Measurements from ENCODE around the gene FLT4.

The FLT4 gene

DNA sequence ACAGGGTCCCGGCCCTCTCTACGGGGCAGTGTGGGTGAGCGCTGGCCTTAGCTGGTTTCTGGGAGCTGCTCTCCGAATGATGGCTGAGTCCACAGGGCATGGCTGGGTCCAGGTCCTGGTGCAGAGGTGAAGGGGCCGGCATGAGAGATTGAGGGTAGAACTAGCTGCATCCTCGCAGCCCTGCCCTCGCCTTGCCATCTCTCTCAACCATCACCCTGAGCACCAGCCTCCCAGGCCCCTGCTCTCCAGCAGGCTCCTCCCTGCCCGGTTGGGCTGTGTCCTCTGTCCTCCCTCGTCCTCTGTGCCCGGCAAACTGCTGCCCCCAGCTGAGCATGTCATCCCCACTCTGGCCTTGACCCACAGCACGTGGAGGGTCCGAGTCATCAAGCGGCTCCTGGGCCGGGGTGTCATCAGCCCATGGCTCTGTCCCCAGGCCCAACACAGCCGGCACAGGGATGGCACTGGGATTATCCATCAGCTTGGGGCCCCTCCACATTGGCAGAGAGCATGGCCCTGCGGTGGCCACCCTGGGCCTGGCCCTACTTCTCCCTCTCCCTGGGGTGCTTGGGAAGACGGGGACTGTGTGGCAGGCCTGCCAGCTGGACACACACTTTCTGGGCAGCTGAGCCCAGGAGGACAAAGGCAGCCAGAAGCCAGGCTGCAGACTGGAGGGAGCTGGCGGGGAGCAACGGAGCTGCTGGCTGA is 8.4 kb downstream of the FLT4 start:
- no peak for DNase-seq

DNA sequence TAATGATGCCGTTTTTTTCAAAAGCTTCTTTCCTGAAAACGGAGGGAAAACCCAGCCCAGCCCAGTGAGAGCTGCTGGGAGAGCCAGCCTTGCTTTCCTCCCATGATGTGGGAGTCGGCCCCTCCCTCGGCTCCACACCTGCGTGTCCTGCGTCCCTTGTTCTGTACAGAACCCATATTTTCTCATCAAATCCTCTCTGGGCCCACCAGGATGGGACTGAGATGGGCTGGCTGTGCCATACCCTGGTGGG is 8.9 kb downstream of the FLT4 start:
- DNase-seq: no peak

DNA sequence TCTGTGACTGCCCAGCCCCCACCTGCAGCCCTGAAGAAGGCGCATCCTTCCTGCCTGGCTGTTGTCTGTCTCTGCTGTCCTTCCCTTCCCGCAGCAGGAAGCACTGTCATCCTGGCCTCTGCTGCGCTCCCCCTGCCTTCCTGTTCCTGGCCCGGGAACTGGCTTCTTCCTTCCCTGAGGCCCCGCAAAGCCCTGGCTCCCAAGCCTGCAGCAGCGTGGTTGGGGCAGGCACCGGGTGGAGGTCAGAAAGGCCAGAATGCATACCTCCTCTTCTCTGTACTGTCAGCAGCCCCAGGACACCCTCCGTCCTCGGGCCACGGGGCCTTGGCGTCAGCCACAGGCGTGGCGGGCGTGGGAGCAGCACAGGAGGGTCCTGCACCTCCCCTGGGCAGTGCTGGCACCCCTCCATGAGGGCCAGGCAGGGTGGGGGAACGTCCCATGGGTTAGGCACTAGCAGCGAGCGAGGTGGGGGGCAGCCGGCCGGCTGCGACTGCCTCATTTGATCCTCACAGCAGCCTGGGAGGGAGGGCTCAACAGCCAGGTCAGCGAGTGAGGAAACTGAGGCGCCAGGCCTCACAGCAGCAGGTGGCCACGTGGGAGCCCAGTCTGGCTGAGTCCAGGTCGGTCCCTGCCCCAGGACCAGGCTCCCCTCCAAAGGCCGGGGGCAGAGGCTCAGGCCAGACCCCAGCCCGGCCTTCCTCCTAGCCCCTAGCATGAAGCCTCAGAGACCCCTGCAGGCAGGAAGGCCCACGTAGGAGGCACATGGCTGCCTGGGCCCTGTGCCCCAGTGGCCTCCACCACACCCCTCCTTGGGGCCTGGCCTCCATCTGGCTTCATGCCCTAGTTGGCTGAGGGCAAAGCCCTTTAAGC is 9.4 kb downstream of the FLT4 start:
- DNase-seq: no peak

DNA sequence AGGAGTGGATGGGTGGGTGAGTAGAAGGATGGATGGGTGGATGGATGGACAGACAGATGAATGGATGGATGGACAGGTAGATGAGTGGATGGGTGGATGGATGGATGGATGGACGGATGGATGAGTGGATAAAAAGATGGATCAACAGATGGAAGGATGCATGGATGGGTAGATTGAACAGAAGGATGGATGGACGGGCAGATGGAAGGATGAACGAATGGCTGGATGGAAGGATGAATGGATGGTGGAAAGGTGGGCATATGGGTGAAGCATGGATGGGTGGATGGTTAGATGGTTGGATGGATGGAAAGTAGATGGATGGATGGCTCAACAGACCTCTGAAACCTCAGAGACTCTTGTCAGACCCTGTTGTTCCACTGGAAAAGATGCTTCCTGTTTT is 10.1 kb downstream of the FLT4 start:
- no peak for DNase-seq

DNA sequence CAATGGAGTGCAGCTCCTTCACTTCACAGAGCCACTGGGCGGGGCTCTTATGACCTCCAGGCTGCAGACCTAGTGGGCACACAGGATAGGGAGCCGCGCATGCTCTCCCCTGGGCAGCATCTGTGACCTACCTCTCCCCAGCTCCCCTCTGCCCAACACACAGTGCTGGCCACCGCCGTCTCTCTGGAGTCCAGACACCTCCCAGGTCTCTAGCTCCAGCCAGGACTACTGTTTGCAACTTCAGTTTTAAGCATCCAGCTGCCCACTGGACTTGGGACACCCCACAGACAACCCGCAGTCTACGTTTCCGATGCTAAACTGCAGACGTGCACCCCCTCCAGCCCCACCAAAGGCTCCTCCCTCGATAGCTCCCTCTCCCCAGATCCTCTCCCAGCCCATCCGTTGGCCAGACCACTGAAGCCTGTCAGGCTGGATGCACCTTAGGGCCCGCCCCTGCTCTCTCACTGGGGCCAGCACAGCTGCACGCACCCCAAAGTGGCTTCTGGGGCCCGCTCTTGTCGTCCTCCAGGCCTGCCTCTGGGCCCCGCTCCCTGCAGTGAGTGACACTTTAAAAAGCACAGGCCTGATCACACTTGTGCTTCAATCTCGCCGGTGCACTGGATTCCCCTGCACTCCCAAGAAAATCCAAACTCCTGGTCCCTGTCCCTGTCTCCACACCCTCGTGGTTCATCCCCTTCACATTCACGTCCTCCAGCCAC is 11.3 kb downstream of the FLT4 start:
- DNase-seq: no peak

GRCh38 chr5:180636403-180637075 is 12.9 kb downstream of the FLT4 start:
- DNase-seq: no peak

DNA sequence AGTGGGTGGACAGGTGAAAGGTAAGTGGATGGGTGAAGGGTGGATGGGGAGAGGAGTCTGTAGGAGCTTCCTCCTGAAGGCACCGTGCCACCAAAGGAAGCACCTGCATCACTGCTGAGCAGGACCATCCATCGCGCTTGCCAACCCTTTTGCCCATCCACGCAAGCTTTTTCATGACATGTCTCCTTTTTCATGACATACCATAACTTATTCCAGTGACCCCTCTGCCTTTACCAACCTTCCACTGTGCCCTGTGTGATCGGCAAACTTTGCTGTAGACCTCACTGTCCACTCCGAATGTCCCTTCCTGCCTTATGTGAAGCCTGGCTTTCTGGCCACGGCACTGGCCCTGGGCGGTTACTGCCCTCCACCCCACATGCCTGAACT is 13.4 kb downstream of the FLT4 start:
- no peak for DNase-seq

- no peak for DNase-seq
Observed at GRCh38 chr5:180633283-180634177, 15.9 kb downstream of the FLT4 start.

- DNase-seq: no peak
Observed at GRCh38 chr5:180632768-180633167, 16.6 kb downstream of the FLT4 start.

DNA sequence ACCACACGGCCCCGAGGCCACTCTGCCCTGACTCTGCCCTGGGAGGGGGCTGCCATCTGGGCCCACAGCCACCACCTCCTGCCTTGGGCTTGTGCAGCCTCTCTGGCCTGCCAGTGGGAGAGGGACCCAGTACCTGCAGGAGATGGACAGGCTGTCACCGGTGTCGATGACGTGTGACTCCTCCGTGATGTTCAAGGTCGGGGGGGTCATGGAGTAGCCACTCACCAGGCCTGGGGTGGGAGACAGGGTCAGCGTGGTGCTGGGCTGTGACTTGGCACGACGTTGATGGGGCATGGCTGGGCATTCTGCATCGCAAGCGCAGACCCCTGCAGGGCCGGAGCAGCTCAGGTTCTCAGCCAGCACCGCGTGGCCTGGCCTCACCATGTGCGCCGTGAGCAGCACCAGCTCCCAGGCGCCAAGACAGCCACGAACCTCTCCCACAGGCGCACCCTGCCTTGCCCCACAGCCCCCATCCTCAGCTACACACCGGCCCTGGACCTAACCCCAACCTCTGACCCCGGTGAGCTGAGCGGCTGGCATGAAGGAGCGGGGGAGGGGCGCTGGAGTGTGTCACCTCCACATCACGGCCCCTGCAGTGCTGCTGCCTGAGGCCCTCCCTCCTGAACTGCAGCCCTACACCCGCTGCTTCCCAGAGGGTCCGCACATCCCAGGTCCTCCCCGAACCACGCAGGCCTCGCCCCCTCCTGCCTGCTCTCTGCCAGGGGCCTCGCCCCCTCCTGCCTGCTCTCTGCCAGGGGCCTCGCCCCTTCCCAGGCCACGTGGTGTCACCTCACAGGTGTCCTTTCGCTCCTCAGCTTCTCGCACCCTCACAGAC is 17.6 kb downstream of the FLT4 start:
- no peak for DNase-seq

- DNase-seq: no peak
Observed at GRCh38 chr5:180630426-180630825, 19.0 kb downstream of the FLT4 start.

- DNase-seq: no peak
Observed at GRCh38 chr5:180629831-180630382, 19.5 kb downstream of the FLT4 start.

- no peak for DNase-seq
Observed at GRCh38 chr5:180628827-180629750, 20.3 kb downstream of the FLT4 start.

DNA sequence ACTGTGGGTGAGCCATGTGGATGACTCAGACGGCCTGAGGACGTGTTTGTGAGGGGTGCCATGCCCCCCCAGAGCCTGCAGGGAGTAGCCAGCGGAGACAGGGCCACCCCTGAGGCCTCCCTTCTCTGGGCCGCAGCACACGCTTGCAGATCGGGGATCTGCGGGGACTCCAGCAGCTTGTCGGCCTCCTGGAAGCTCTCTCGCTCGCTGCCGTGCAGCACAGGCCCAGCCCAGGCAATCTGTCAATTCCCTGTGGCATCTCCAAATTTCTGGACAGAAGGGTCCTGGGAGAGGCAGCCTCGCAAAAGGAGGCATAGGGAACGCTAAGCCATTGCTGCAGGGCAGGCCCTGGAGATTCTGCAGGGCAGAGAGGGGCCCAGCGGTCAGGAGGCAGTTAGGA is 21.2 kb downstream of the FLT4 start:
- no peak for DNase-seq

DNA sequence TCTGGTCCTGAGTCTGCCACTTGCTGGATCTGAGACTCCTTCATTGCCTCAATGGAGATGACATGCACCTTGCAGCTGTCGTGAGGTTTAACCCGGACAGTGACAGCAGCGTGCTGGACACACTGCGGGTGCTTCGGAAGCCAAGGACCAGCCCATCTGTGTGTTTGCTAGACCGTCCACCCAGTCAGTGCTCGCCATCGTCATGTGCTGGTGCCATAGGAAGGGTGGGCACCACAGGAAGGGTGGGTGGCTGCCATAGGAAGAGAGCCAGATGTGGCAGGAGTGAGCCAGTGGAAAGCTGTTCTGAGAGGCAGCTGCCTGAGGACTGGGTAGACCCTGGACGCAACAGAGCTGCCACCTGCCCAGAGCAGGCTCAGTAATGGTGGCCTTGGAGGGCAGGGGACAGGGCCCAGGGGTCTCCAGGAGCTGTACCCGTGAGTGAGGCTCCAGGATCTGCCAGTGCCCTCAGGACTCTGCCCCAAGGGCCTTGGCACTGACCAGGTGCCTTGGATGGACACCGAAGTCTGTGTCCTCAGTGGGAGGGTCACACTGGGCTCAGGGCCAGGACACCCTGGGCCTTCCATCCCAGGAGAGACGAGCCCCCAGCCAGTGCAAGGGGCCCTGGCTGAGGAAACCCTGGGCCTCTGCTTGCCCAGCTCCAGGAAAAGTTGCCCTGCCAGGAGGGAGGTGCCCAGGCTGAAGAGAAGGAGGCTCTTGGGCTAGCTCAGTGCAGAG is 21.8 kb downstream of the FLT4 start:
- DNase-seq: no peak

- DNase-seq: no peak
Observed at GRCh38 chr5:180626661-180627385, 22.6 kb downstream of the FLT4 start.

GRCh38 chr5:180625791-180626660 is 23.4 kb downstream of the FLT4 start:
- no peak for DNase-seq

Data from NCI-H774 (cell line).